ENCODE measurements around the gene KIF3B. TPM values are rescaled to one million over a fixed set of nuclear protein-coding genes. Genes with fewer than 3 reads are reported as not detected.

Gene KIF3B
- total and polyA plus RNA-seq, 2 of the 13 experiments (the other 11 are each of a cell fraction or from before 2014, with no cell fraction given) = 23.6 to 28.8 TPM

GRCh38 chr20:32357869-32358631 is 80.6 kb downstream of the KIF3B start, which contains the start of gene ASXL1 (continued):
- TF ChIP-seq TCF7L2 (IDR thresholded peaks at IDR 0.05; ENCODE audit: low read depth, low read length) (no peak), RARG (CRISPR knock-in tag; IDR thresholded peaks at IDR 0.05; ENCODE audit: low read depth) (no peak), ZNF549 (CRISPR knock-in tag; IDR thresholded peaks at IDR 0.05) (peak; percentile 94; the same call in 1 of the 2 replicates), HCFC1 (IDR thresholded peaks at IDR 0.05; ENCODE audit: low read depth, low read length) (peak; percentile 99), ISL2 (CRISPR knock-in tag; IDR thresholded peaks at IDR 0.05) (peak; percentile 94), GLI4 (CRISPR knock-in tag; IDR thresholded peaks at IDR 0.05; ENCODE audit: borderline replicate concordance) (peak; percentile 71; the same call in 1 of the 2 replicates), GTF3A (CRISPR knock-in tag; conservative IDR thresholded peaks at IDR 0.05) (peak; percentile 99), KLF15 (CRISPR knock-in tag; IDR thresholded peaks at IDR 0.05; ENCODE audit: borderline replicate concordance) (peak; percentile 98; the same call in 1 of the 2 replicates), ZNF780A (CRISPR knock-in tag; IDR thresholded peaks at IDR 0.05) (peak; percentile 81; the same call in 1 of the 2 replicates), CBFB (CRISPR knock-in tag; IDR thresholded peaks at IDR 0.05) (peak; percentile 91), ELF1 (CRISPR knock-in tag; IDR thresholded peaks at IDR 0.05) (peak; percentile 98), ELF4 (CRISPR knock-in tag; IDR thresholded peaks at IDR 0.05; ENCODE audit: borderline replicate concordance) (peak; percentile 97), ZNF318 (CRISPR knock-in tag; IDR thresholded peaks at IDR 0.05) (peak; percentile 70)
- TF ChIP-seq, protein P1, sequence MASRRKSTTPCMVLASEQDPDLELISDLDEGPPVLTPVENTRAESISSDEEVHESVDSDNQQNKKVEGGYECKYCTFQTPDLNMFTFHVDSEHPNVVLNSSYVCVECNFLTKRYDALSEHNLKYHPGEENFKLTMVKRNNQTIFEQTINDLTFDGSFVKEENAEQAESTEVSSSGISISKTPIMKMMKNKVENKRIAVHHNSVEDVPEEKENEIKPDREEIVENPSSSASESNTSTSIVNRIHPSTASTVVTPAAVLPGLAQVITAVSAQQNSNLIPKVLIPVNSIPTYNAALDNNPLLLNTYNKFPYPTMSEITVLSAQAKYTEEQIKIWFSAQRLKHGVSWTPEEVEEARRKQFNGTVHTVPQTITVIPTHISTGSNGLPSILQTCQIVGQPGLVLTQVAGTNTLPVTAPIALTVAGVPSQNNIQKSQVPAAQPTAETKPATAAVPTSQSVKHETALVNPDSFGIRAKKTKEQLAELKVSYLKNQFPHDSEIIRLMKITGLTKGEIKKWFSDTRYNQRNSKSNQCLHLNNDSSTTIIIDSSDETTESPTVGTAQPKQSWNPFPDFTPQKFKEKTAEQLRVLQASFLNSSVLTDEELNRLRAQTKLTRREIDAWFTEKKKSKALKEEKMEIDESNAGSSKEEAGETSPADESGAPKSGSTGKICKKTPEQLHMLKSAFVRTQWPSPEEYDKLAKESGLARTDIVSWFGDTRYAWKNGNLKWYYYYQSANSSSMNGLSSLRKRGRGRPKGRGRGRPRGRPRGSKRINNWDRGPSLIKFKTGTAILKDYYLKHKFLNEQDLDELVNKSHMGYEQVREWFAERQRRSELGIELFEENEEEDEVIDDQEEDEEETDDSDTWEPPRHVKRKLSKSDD (CRISPR knock-in tag; IDR thresholded peaks at IDR 0.05; ENCODE audit: low read depth) = peak; percentile 94
- TF ChIP-seq, protein P2, sequence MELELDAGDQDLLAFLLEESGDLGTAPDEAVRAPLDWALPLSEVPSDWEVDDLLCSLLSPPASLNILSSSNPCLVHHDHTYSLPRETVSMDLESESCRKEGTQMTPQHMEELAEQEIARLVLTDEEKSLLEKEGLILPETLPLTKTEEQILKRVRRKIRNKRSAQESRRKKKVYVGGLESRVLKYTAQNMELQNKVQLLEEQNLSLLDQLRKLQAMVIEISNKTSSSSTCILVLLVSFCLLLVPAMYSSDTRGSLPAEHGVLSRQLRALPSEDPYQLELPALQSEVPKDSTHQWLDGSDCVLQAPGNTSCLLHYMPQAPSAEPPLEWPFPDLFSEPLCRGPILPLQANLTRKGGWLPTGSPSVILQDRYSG (CRISPR knock-in tag; IDR thresholded peaks at IDR 0.05) = peak; percentile 90; the same call in 1 of the 2 replicates
